NB4 (cell line): ENCODE data around the gene CUL1.

ENCODE experiments used
- DNase-seq: peaks from one replicate; pipeline ENCODE4 v3.0.0; 2010; ENCODE audit warnings: low read depth
- H3K4me3 ChIP-seq: one replicate; pipeline ENCODE4 v1.5.1; 2011; ENCODE audit warnings: mild to moderate bottlenecking, low read depth, low read length, moderate library complexity
- CTCF ChIP-seq: IDR thresholded peaks from one replicate; pipeline ENCODE4 v1.5.1; 2012; ENCODE audit warnings: low read depth, low read length
- MAX ChIP-seq: IDR thresholded peaks from 2 replicates; pipeline ENCODE4 v1.6.1; 2011; ENCODE audit warnings: low read depth, low read length
- MYC ChIP-seq: IDR thresholded peaks from 2 replicates; pipeline ENCODE4 v1.6.1; 2011; ENCODE audit warnings: low read depth, low read length
- POLR2A ChIP-seq: IDR thresholded peaks from 2 replicates; pipeline ENCODE4 v1.6.1; 2011; ENCODE audit warnings: mild to moderate bottlenecking; ENCODE audit not compliant: insufficient read length; ENCODE audit errors: extremely low read depth

The CUL1 gene

GRCh38 chr7:148830897-148831692, 132.4 kb downstream of the CUL1 start:
- TF ChIP-seq CTCF (no peak), MYC (no peak), MAX (no peak), POLR2A (no peak)
- DNase-seq: no peak
- H3K4me3 ChIP-seq: no peak overlapping the region

- no peak for TF ChIP-seq MAX
- TF ChIP-seq POLR2A: no peak
- TF ChIP-seq CTCF: no peak
- DNase-seq: no peak
- H3K4me3 ChIP-seq: no peak overlapping the region
Observed at GRCh38 chr7:148831782-148832181, 133.1 kb downstream of the CUL1 start.

GRCh38 chr7:148834605-148835004, 135.9 kb downstream of the CUL1 start:
- TF ChIP-seq MAX: no peak
- TF ChIP-seq CTCF: no peak
- TF ChIP-seq MYC: no peak
- no peak for DNase-seq
- H3K4me3 ChIP-seq: no peak overlapping the region

- TF ChIP-seq POLR2A: no peak
- no peak for TF ChIP-seq CTCF
- TF ChIP-seq MAX: no peak
- no peak for TF ChIP-seq MYC
- no peak for DNase-seq
- no peak overlapping the region for H3K4me3 ChIP-seq
Observed at GRCh38 chr7:148835854-148836253, 137.2 kb downstream of the CUL1 start.

GRCh38 chr7:148838905-148839304, 140.2 kb downstream of the CUL1 start:
- no peak overlapping the region for H3K4me3 ChIP-seq
- peak; percentile 40 for DNase-seq
- TF ChIP-seq MYC (no peak), CTCF (no peak), POLR2A (no peak), MAX (no peak)

- DNase-seq: no peak
- TF ChIP-seq POLR2A (no peak), MAX (no peak), MYC (no peak), CTCF (no peak)
Observed at GRCh38 chr7:148847815-148848734, 149.4 kb downstream of the CUL1 start.

More at GRCh38 chr7:148847815-148848734, 149.4 kb downstream of the CUL1 start:
- H3K4me3 ChIP-seq: no peak overlapping the region
